Esophagus squamous epithelium (tissue), 5 donors: Measurements from ENCODE around the gene TXNDC17. TPM values are rescaled to one million over a fixed set of nuclear protein-coding genes. Genes with fewer than 3 reads are reported as not detected.

Source experiments
- DNase-seq: peaks from one replicate; lab custom pipeline; 2025; lab: John Stamatoyannopoulos, UW
- H3K27ac ChIP-seq, 4 donors: fragments of 200-600 bp; sonication (generic); one replicate each; pipeline ENCODE4 v1.5.1; 2016 to 2019; ENCODE audit warnings: mild to moderate bottlenecking in 1 of 4
- H3K27me3 ChIP-seq, 4 donors: fragments of 200-600 bp; sonication (generic); 1 replicate in 3 of 4; 2 replicates in 1 of 4; pipeline versions ENCODE4 v1.5.1 to v1.6.0; 2017 to 2021; ENCODE audit warnings: antibody characterized with exemption in 1 of 4
- H3K36me3 ChIP-seq, 3 donors: fragments of 200-600 bp; sonication (generic); one replicate each; pipeline ENCODE4 v1.5.1; 2016 to 2019
- H3K4me1 ChIP-seq, 3 donors: fragments of 200-600 bp; sonication (generic); one replicate each; pipeline ENCODE4 v1.5.1; 2017 to 2019
- H3K4me3 ChIP-seq, 4 donors: fragments of 200-600 bp; sonication (generic); 1 replicate in 3 of 4; 2 replicates in 1 of 4; pipeline ENCODE4 v1.5.1; 2016 to 2019; ENCODE audit warnings: mild to moderate bottlenecking in 2 of 4, moderate library complexity in 1 of 4
- H3K9me3 ChIP-seq, 3 donors: fragments of 200-600 bp; sonication (generic); one replicate each; pipeline ENCODE4 v1.5.1; 2016 to 2019
- POLR2A ChIP-seq, 4 donors: fragments of 450-650 bp; IDR thresholded peaks; one replicate each; pipeline ENCODE4 v1.6.1; 2017; ENCODE audit warnings: antibody characterized with exemption in 4 of 4, mild to moderate bottlenecking in 4 of 4, moderate library complexity in 3 of 4
- WGBS, 2 donors: methylation state at CpG; one replicate each; pipeline ENCODE4 v1.1.5; 2018; 5-methylcytosine and 5-hydroxymethylcytosine counted together
- intact Hi-C: fragments of 100-400 bp; cut with DNase I; formaldehyde crosslinking; loops from one replicate; pipeline ENCODE4 v1.15.0; 2022
- total RNA-seq, 4 donors: library from RNA; depleted of rRNA; stranded (reverse); fragments of >200 nt; gene quantifications; one replicate each; pipeline ENCODE4 v1.1.0, GENCODE V29; 2016
- TF ChIP-seq, protein P1 (sequence below), 6 experiments: fragments of 450-650 bp in 4 of 6; fragments of 200-600 bp in 2 of 6; sonication (generic) in 2 of 6; IDR thresholded peaks; one replicate each; pipeline ENCODE4 v1.5.1; 2016 to 2019; ENCODE audit warnings: antibody characterized with exemption in 6 of 6, mild to moderate bottlenecking in 4 of 6, moderate library complexity in 4 of 6
- donor health status: DM: yes; HTN: yes; CAD: no.

TXNDC17 gene
- total RNA-seq, 4 donors from 2014 or later: 446 to 796 (median 696) TPM

DNA sequence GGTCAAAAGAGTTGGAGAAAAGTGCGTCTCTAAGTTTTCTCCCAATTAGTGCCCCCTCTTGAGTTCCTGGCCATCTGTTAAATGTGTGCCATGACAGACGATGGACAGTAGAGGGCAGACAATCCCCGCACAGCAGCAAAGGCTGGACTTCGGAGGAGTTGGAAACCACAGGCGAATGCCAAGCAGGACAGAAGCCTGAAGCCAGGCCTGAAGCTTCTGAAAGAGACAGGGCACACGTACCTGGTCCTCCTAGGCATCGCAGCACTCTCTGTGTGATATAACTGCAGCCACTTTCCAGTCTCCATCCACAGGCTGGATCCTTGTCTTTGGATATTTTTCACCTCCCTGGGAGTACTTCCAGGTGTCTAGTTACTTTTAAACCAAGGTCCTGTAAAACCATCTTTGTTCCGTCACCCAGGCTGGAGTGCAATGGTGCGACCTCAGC lies 25.2 kb downstream of the TXNDC17 start:
- Histone ChIP-seq H3K4me1 (peaks cover 11 to 54% (median 13%) of the 10 kb centered on the region in 3 donors), H3K27ac (peak overlapping the region; percentile 71 to 85 (median 79)), H3K36me3 (no peaks in the 10 kb centered on the region), H3K4me3 (peak overlapping the region in 1 of 4 donors; percentile 1), H3K27me3 (peaks cover 0 to 4% (median 0%) of the 10 kb centered on the region in 4 donors), H3K9me3 (no peaks in the 10 kb centered on the region)
- intact Hi-C loops: loop anchor here (10.0 kb wide), 2 partner anchors 179 to 339 kb away; no protein-coding TSS in a partner anchor
- WGBS, 2 donors: 17 to 35% methylated on average over 4 to 5 of the region's 9 CpGs
- DNase-seq: no peak
- TF ChIP-seq, protein P1, sequence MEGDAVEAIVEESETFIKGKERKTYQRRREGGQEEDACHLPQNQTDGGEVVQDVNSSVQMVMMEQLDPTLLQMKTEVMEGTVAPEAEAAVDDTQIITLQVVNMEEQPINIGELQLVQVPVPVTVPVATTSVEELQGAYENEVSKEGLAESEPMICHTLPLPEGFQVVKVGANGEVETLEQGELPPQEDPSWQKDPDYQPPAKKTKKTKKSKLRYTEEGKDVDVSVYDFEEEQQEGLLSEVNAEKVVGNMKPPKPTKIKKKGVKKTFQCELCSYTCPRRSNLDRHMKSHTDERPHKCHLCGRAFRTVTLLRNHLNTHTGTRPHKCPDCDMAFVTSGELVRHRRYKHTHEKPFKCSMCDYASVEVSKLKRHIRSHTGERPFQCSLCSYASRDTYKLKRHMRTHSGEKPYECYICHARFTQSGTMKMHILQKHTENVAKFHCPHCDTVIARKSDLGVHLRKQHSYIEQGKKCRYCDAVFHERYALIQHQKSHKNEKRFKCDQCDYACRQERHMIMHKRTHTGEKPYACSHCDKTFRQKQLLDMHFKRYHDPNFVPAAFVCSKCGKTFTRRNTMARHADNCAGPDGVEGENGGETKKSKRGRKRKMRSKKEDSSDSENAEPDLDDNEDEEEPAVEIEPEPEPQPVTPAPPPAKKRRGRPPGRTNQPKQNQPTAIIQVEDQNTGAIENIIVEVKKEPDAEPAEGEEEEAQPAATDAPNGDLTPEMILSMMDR (IDR thresholded peaks at IDR 0.05): peak; percentile 79 to 96 (median 84)
- no peak for TF ChIP-seq POLR2A (IDR thresholded peaks at IDR 0.05)

- no peaks in the 10 kb centered on the region for H3K27me3 ChIP-seq
- no peaks in the 10 kb centered on the region for H3K36me3 ChIP-seq
- no peak for DNase-seq
- 28 to 74% methylated on average over 3 to 6 of the region's 6 CpGs for WGBS, 2 donors
- no peak for TF ChIP-seq POLR2A (IDR thresholded peaks at IDR 0.05)
- TF ChIP-seq, protein P1 (IDR thresholded peaks at IDR 0.05): no peak
- H3K4me3 ChIP-seq: no peak overlapping the region
- H3K9me3 ChIP-seq: no peaks in the 10 kb centered on the region
- intact Hi-C loops: loop anchor here (10.0 kb wide), 2 partner anchors 178 to 338 kb away; no protein-coding TSS in a partner anchor
- H3K4me1 ChIP-seq: peaks cover 11 to 59% (median 14%) of the 10 kb centered on the region in 3 donors
- H3K27ac ChIP-seq: peak overlapping the region; percentile 71 to 85 (median 79)
Measured at GRCh38 chr17:6666557-6666956, 25.7 kb downstream of the TXNDC17 start.

DNA sequence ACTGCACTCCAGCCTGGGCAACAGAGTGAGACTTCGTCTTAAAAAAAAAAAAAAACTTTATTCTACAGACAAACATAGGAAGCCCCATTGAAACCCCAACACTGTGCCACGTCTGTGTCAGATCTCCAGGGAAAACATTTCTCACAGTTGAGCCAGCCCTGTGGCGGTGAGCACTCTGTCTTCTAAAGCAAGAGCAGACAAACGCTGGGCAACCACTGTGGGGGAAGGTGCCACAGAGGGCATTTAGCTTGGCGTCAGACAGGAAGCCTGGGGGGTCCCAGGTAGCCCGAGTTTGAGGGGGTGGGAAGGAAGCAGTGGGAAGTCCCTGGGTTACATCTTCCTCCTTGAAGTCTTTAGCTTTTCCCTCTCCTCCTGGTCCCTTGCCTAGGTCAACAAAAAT lies 26.7 kb downstream of the TXNDC17 start:
- H3K27me3 ChIP-seq: no peaks in the 10 kb centered on the region
- H3K4me1 ChIP-seq: peaks cover 11 to 62% (median 14%) of the 10 kb centered on the region in 3 donors
- DNase-seq: no peak
- no peak for TF ChIP-seq POLR2A (IDR thresholded peaks at IDR 0.05)
- TF ChIP-seq, protein P1 (IDR thresholded peaks at IDR 0.05): no peak
- 34 to 36% methylated on average over 4 to 5 of the region's 6 CpGs for WGBS, 2 donors
- no peaks in the 10 kb centered on the region for H3K9me3 ChIP-seq
- no peaks in the 10 kb centered on the region for H3K36me3 ChIP-seq
- peak overlapping the region in 3 of 4 donors; percentile 73 to 85 (median 85) for H3K27ac ChIP-seq
- intact Hi-C loops: loop anchor here (10.0 kb wide), 2 partner anchors 177 to 337 kb away; no protein-coding TSS in a partner anchor
- no peak overlapping the region for H3K4me3 ChIP-seq

DNA sequence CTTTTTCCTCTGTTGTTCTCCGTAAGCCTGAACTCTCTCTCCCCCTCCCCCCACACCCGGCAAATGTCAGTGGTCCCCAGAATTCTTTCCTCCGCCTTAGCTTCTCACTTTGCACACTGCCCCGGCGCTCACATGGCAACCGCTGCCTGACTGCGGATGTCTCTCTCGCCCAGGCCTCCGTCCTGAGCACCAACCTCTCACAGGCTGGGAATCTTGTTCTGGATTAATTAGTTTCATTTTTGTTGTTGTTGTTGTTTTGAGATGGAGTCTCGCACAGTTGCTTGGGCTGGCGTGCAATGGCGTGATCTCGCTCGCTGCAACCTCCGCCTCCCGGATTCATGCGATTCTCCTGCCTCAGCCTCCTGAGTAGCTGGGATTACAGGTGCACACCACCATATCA lies 27.4 kb downstream of the TXNDC17 start:
- H3K4me3 ChIP-seq: no peak overlapping the region
- TF ChIP-seq POLR2A (IDR thresholded peaks at IDR 0.05): no peak
- TF ChIP-seq, protein P1 (IDR thresholded peaks at IDR 0.05): no peak
- peak overlapping the region in 3 of 4 donors; percentile 75 to 90 (median 85) for H3K27ac ChIP-seq
- intact Hi-C loops: loop anchor here (10.0 kb wide), 2 partner anchors 177 to 337 kb away; no protein-coding TSS in a partner anchor
- 89 to 94% methylated on average over 17 of the region's 17 CpGs for WGBS, 2 donors
- no peaks in the 10 kb centered on the region for H3K9me3 ChIP-seq
- H3K4me1 ChIP-seq: peaks cover 11 to 62% (median 14%) of the 10 kb centered on the region in 3 donors
- H3K36me3 ChIP-seq: no peaks in the 10 kb centered on the region
- no peaks in the 10 kb centered on the region for H3K27me3 ChIP-seq
- no peak for DNase-seq

DNA sequence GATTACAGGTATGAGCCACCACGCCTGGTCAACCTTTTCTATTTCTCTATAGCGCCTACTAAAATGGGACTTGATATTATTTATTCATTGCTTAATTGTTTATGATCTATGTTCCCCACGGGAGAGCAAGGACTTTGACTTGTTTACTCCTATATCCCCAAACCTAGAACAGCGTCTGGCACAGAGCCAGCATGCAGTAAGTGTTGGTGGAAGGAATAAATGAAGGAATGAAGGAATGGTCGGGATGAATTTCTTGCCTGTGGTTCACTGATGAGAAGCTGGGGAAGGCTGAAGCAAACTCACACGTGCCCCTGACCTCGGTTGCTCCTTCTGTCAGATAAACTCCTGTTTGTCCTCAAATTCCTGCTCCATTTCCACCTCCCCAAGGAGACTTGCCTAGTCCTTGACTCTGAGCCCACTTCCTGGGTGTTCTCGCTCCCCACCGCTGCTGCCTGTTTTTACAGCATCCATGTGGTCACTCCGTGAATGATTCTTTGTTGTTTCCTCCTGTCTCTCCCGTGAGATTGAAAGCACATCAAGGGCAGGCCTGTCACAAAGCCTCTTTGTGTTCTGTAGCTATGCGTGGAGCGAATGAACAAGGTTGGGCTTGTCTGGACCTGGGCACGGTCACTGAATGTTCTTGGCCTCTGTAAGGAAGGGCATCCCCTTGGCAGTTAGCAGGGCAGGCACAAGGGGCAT lies 28.0 kb downstream of the TXNDC17 start:
- no peaks in the 10 kb centered on the region for H3K36me3 ChIP-seq
- H3K9me3 ChIP-seq: no peaks in the 10 kb centered on the region
- H3K4me1 ChIP-seq: peaks cover 11 to 62% (median 14%) of the 10 kb centered on the region in 3 donors
- DNase-seq: no peak
- H3K27me3 ChIP-seq: no peaks in the 10 kb centered on the region
- no peak overlapping the region for H3K4me3 ChIP-seq
- intact Hi-C loops: loop anchor here (10.0 kb wide), 2 partner anchors 176 to 336 kb away; no protein-coding TSS in a partner anchor
- TF ChIP-seq POLR2A (IDR thresholded peaks at IDR 0.05): no peak
- TF ChIP-seq, protein P1 (IDR thresholded peaks at IDR 0.05): no peak
- peak overlapping the region; percentile 73 to 90 (median 80) for H3K27ac ChIP-seq
- 52 to 54% methylated on average over 13 to 14 of the region's 14 CpGs for WGBS, 2 donors
